A172 (cell line): ENCODE data around the gene SLC9A9. TPM values are rescaled to one million over a fixed set of nuclear protein-coding genes. Genes with fewer than 3 reads are reported as not detected.
"Not testable (repeated sequence)": the region's sequence is repeated elsewhere in the genome, so short reads cannot be mapped to it uniquely, and the experiment has no call there.

Source experiments
- DNase-seq: peaks from one replicate; pipeline ENCODE4 v3.0.0-alpha.2; 2015; ENCODE audit warnings: low spot score
- total RNA-seq: library from RNA; depleted of rRNA; stranded (reverse); fragments of >200 nt; shearing (Covaris generic); gene quantifications from 2 replicates; pipeline ENCODE4 v1.2.3, GENCODE V29; 2014

SLC9A9 gene
- total RNA-seq, 1 experiment from 2014 or later: 1.8 TPM

- DNase-seq: no peak
These were observed 397.6 kb downstream of the SLC9A9 start for GRCh38 chr3:143450632-143451031.

GRCh38 chr3:143447491-143447890 is 400.8 kb downstream of the SLC9A9 start:
- DNase-seq: no peak

- DNase-seq: peak; percentile 35
These were observed 403.1 kb downstream of the SLC9A9 start for GRCh38 chr3:143445118-143445517.

DNA sequence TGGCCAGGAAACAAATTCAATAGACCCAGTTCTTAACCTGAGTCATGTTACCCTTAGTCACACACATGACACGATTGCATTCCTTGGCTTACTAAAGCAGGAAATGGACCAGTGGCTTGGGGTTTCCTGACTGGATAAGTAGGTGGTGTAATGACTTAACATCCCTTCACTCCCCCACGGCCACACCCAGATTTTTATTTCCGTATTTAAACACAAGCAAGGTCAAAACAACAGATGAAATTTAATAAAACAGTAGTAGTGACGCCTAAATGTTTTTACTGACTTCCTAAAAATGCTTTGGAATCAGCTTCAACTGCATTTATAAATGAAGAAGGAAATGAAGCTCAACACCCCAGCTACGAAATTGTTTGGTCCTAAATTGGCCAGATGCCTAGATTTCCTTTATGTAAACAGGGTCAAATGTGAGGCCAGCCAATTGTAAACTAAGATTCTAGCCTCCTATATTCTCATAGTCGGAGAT is 404.4 kb downstream of the SLC9A9 start:
- peak; percentile 98 for DNase-seq

DNA sequence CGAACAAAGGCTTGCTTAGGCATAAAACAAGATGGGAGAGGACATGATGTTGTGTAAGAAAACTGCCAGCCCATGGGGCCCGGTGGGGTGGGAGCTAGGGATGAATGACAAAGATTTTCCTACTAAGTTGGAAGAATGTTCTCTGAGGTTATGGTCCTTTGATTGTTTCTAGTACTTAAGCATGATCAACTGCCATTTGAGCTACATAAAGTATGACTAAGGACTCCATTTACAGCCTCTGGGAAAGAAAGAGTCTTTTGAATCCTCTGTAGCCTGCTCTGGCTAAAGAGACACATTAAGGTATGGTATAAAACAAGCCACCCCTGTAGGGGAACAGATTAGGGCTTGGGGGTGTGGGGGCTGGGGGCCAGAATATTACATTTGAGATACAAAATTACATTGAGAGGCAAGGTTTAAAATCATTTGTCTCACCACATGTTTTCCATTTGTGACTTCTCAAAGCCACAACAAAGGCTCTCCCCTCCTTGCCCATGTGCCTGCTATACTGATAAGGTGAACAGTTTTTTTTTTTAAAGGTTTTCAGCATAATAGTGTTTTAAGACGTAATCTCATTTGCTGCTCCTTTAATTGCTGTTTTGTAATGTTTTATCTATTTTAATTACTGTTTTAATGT is 405.3 kb downstream of the SLC9A9 start:
- DNase-seq: peak; percentile 13

GRCh38 chr3:143441516-143442171 is 406.6 kb downstream of the SLC9A9 start:
- DNase-seq: no peak

GRCh38 chr3:143439817-143440216 is 408.5 kb downstream of the SLC9A9 start:
- no peak for DNase-seq

GRCh38 chr3:143437405-143437804 is 410.9 kb downstream of the SLC9A9 start:
- DNase-seq: no peak

GRCh38 chr3:143436231-143436930 is 411.9 kb downstream of the SLC9A9 start:
- no peak for DNase-seq

GRCh38 chr3:143433787-143434378 is 414.4 kb downstream of the SLC9A9 start:
- DNase-seq: no peak

DNA sequence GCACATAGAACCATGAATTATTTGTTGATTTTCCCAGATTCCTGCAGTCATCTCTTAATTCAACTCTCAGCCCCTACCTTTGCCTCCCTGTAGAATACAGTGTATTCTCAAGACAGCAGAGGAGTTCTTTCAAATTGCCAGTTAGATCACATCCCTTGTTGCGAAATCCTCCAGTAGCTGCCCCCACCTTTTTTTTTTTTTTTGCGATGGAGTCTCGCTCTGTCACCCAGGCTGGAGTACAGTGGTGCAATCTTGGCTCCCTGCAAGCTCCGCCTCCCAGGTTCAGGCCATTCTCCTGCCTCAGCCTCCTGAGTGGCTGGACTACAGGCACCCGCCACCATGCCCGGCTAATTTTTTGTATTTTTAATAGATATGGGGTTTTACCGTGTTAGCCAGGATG is 417.0 kb downstream of the SLC9A9 start:
- DNase-seq: not testable (repeated sequence)

DNA sequence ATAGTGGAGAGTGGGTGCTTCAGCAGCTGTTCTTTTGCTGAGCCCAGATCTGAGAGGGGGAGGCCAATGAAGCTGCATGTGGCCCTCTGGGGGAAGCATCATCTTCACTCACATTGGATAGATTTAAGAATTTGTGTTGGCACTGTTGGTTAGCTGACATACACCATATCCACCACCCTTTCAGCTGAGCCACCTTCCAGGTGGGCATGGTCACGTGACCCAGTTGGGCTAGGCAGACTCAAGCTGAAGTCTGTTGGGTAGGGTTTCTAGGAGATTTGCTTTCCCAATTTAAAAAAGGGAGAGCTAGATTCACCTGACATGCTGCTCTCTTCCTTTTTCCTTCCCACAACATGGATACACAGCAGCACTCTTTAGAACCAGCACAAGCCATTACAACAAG is 417.7 kb downstream of the SLC9A9 start:
- no peak for DNase-seq

GRCh38 chr3:143429628-143430514 is 418.4 kb downstream of the SLC9A9 start:
- peak; percentile 24 for DNase-seq

DNA sequence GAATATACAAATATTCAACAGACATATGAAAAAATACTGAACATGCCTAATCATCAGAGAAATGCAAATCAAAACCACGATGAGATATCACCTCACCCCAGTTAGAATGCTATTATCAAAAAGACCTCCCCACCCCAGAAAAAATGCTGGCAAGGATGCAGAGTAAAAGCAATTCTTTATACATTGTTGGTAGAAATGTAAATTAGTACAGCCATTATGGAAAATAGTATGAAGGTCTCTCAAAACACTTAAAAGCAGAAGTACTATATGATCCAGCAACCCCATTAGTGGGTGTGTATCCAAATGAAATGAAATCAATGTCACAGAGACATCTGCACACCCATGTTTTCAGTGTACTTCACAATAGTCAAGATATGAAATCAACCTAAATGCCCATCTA is 420.0 kb downstream of the SLC9A9 start:
- no peak for DNase-seq

- no peak for DNase-seq
These were observed 420.6 kb downstream of the SLC9A9 start for GRCh38 chr3:143427631-143428030.

- no peak for DNase-seq
These were observed 423.4 kb downstream of the SLC9A9 start for GRCh38 chr3:143424874-143425273.

GRCh38 chr3:143421556-143421955 is 426.7 kb downstream of the SLC9A9 start:
- DNase-seq: no peak

DNA sequence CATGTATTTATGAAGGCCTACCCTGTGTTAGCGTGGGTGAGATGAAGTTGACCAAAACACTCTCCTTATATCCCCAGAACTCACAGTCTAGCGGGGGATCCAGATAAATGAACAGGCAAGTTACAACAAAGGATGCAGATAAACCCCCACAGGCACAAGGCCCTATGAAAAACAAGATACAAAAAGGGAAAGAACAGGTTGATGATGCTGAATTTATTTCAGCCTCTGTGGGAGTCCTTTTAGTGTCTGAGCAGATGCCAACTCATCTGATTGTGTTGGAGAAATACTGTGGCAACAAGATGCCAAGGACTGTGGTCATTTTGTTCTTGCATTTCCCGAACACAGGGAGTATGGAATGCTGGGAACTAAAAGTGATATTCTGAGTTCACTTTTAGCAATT is 428.7 kb downstream of the SLC9A9 start:
- no peak for DNase-seq

GRCh38 chr3:143418391-143418790 is 429.9 kb downstream of the SLC9A9 start:
- no peak for DNase-seq

DNA sequence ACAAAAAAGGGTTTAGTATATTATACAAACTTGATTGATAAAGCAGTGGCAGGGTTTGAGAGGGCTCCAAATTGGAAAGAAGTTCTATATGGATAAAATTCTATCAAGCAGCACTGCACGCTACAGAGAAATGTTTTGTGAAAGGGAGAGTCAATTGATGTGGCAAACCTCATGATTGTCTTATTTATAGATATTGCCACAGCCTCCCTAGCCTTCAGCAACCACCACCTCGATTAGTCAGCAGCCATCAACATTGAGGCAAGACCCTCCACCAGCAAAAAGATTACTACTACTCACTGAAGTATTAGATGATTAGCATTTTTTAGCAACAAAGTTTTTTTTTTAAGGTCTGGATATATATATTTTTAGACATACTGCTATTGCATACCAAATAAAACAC is 432.0 kb downstream of the SLC9A9 start:
- DNase-seq: no peak

- no peak for DNase-seq
These were observed 433.6 kb downstream of the SLC9A9 start for GRCh38 chr3:143414571-143415253.
